ENCODE data around the gene NEO1.

The NEO1 gene

DNA sequence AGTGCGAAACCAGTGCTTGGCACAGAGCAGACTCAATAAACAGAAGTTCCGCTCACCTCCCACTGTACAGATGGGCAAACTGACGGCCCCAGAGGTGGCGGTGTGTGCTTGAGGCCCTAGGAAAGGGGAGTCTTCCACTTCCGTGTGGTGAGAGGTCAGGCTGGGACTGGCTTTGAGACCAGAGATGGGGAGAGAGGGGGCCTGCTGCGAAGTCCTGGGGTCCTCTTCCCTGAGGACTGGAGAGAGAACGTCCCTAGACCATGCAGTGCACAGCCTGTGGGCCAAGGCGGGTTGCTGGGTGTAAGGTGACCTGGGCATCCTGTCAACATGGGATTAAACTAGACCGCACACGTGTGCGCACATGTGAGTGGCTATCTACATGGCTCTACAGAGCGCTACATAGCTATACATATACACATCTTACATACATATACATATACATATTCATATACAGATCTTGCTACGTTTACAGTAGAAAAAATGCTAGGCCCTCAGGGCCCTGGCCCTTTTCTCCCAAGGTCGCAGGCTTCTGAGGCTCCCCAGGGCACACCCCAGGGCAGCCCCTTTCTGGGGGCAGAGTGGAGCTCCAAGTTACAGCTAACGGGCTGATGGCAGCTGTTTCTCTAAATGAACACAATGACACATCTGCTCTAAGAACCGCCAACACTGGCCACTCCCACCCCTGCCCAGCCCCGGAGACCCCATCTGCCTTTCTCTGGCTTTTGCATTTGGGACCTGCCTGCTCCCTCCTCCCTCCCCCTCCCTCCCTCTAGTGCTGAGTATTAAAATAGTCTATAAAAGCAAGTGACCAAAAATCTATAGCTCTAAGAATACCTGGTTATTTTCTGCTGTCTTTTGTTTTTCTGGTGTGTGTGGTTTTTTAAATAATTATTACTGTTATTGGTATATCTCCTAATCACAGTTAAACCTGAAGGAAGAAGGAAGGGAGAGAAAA is 269.5 kb downstream of the NEO1 start:
- no peak for TF ChIP-seq CTCF (IDR thresholded peaks at IDR 0.05; ENCODE audit: low read length, missing control alignments)
- no peak overlapping the region for H3K4me3 ChIP-seq (replicated peaks; ENCODE audit: low read depth, low read length)
- no peak for DNase-seq (ENCODE audit: low read depth)

DNA sequence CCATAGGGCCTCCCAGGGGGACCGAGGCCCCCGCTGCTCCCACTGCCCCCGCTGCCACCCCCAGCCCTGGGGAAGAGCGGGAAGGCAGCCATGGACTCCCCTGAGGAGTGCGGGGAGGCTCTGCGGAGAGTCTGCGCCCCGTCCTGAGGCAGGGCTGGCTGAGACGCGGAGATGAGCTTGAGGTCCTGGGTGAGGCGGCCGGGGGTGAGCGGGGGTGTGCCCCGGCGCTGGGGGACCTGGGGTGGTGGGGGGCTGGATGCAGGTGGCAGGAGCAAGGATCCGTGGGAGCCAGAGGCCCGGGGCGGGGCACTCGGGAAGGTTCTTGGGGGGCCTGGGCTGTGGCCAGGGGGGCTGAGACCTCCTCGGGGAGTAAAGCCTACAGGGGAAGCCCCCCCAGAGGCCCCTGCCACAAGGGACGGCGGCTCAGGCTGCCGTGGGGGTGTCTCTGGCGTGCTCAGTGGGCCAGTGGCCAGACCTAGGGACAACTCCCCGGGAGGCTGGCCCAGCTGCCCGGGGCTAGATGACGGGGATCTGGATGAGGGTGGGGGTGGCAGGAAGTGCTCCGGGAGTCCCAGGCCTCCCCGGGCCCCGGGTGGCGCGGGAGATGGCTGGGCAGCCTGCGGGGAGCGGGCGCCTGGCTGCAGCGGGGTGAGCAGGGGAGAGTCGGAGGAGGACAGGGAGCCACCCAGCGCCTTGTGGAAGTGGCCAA is 270.6 kb downstream of the NEO1 start:
- DNase-seq (ENCODE audit: low read depth) = no peak
- no peak for TF ChIP-seq CTCF (IDR thresholded peaks at IDR 0.05; ENCODE audit: low read length, missing control alignments)
- H3K4me3 ChIP-seq (replicated peaks; ENCODE audit: low read depth, low read length) = no peak overlapping the region

DNA sequence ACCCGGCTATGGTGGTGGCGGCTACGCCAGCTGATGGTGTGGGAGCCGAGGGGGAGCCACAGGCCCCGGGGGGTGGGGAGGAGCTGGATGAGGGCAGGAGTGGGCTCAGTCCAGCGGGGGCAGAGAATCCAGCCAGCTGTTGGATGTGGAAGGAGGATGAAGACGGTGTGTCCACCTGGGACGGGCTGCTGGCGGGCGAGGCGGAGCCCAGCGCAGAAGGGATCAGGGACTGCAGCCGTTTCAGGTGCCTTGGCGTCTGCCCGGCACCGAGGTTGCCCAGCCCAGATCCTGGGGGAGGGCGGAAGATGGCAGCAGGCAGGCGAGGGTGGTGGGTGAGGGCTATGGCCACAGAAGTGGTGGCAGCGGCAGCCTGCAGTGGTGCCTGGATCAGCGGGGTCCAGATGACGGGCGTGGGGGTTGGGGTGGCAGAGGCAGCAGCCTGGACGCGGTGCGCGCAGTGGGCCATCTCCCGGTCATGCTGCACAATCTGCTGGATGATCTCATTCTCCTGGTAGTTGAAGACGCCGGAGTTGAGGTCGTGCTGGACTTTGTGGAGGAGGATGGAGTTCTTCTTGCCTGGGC is 271.2 kb downstream of the NEO1 start:
- DNase-seq (ENCODE audit: low read depth) = no peak
- TF ChIP-seq CTCF (IDR thresholded peaks at IDR 0.05; ENCODE audit: low read length, missing control alignments) = no peak
- H3K4me3 ChIP-seq (replicated peaks; ENCODE audit: low read depth, low read length) = no peak overlapping the region

DNA sequence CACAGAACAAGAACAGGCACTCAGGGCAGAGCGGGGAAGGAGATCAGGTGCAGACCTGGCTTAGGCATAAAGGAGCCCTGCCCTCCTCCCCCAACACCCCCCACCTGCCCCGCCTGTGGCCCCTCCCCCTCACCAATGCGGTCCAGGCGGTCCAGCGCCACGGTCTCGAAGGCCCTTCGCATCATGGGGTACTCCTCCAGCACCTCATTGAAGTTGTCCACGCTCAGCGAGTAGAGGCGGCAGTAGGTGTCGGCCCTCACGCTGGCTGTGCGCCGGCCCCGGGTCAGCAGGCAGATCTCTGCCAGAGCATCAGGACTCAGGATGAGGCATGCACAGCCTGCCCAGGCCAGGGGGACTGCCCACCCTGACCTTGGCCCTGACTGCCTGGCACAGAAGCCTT is 271.7 kb downstream of the NEO1 start:
- TF ChIP-seq CTCF (IDR thresholded peaks at IDR 0.05; ENCODE audit: low read length, missing control alignments) = no peak
- DNase-seq (ENCODE audit: low read depth) = no peak
- H3K4me3 ChIP-seq (replicated peaks; ENCODE audit: low read depth, low read length) = no peak overlapping the region

DNA sequence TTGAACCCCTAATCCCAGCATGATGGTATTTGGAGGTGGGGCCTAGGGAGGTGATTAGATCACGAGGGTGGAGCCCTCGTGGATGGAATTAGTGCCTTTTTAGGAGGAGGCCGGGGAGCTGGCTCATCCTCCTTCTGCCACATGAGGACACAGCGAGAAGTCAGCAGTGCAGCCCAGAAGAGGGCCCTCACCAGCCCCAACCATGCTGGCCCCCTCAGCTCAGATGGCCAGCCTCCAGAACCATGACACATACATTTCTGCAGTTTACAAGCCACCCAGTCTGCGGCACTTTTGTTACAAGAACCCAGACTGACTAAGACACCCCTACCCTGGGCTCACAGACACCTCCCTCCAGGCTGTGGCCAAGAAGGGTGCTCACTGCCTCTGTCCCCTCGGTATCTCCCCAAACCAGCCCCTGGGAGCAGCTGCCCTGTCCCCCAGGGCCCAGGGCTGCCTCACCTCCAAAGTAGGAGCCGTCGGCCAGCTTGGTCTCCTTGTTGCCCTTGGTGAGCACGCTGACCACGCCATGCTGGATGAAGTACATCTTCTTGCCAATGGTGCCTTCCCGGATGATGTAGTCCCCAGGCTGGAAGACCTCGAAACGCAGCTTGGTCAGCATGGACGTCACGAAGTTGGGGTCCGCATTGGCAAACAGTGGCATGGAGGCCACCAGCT is 272.4 kb downstream of the NEO1 start:
- H3K4me3 ChIP-seq (replicated peaks; ENCODE audit: low read depth, low read length) = no peak overlapping the region
- no peak for DNase-seq (ENCODE audit: low read depth)
- TF ChIP-seq CTCF (IDR thresholded peaks at IDR 0.05; ENCODE audit: low read length, missing control alignments) = no peak

DNA sequence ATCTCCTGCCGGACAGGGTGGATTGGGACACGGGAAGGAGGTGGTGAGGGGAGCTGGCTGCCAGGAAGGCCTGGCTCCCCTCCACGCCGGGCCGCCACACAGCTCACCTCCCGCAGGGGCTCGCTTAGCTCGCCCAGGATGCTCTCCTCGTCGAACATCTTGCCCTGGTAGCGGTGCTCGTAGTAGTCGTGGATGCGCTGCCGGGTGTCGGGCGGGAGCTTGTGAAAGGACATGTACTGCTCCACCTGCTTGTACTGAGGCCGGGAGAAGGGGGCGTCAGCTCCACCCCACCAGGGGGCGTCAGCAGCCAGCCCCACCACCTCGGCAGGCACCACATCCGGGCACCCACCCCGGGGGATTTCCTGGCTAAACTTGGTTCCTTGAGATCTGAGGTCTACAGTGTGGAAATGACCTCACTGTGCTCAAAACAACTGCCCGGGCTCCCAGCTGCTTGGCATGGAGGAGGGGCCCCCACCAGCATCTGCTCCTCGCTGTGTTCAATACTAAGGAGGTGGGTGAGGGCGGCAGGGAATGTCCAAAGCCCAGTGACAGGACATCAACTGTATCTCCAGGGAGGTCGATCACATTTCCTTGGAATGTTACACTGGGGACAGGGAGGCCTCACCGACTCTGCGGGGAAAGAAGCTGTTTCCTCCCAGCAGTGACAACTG is 273.1 kb downstream of the NEO1 start:
- DNase-seq (ENCODE audit: low read depth) = no peak

More for the DNA sequence above, 273.1 kb downstream of the NEO1 start:
- no peak overlapping the region for H3K4me3 ChIP-seq (replicated peaks; ENCODE audit: low read depth, low read length)
- TF ChIP-seq CTCF (IDR thresholded peaks at IDR 0.05; ENCODE audit: low read length, missing control alignments) = no peak

Measured in fibroblast of pulmonary artery (primary cell).